Progenitor cell of endocrine pancreas (in vitro differentiated cells): ENCODE results near the gene ACLY. TPM values are rescaled to one million over a fixed set of nuclear protein-coding genes. Genes with fewer than 3 reads are reported as not detected.

Experiments used
- DNase-seq: peaks from one replicate; pipeline ENCODE4 v3.0.0; 2021; ENCODE audit warnings: low spot score; ENCODE audit not compliant: unreplicated experiment
- H3K27ac Mint-ChIP-seq: 2 replicates; pipeline ENCODE4 v1.8.0; 2021; ENCODE audit warnings: mild to moderate bottlenecking, moderate library complexity, mixed read lengths
- H3K27me3 Mint-ChIP-seq: 2 replicates; pipeline ENCODE4 v1.8.0; 2021; ENCODE audit warnings: mixed read lengths
- H3K36me3 Mint-ChIP-seq: 2 replicates; pipeline ENCODE4 v1.8.0; 2022; ENCODE audit warnings: mixed read lengths; ENCODE audit not compliant: insufficient read depth
- H3K4me1 Mint-ChIP-seq: 2 replicates; pipeline ENCODE4 v1.8.0; 2021; ENCODE audit warnings: low read depth, mixed read lengths
- H3K4me3 Mint-ChIP-seq: 2 replicates; pipeline ENCODE4 v1.8.0; 2021; ENCODE audit warnings: low read depth, mild to moderate bottlenecking, moderate library complexity, mixed read lengths
- H3K9me3 Mint-ChIP-seq: 2 replicates; pipeline ENCODE4 v1.8.0; 2021; ENCODE audit warnings: low read depth, mixed read lengths
- total RNA-seq: library from RNA; stranded (reverse); gene quantifications from 2 replicates; pipeline ENCODE4 v1.2.1, GENCODE V29; 2021
- TF ChIP-seq, protein P1 (sequence below): fragments of 200-600 bp; sonication (generic); IDR thresholded peaks from one replicate; pipeline ENCODE4 v1.5.0; 2021; ENCODE audit warnings: antibody characterized with exemption, mild to moderate bottlenecking; ENCODE audit not compliant: unreplicated experiment

The ACLY gene
- total RNA-seq, 1 donor from 2014 or later: 188 TPM

DNA sequence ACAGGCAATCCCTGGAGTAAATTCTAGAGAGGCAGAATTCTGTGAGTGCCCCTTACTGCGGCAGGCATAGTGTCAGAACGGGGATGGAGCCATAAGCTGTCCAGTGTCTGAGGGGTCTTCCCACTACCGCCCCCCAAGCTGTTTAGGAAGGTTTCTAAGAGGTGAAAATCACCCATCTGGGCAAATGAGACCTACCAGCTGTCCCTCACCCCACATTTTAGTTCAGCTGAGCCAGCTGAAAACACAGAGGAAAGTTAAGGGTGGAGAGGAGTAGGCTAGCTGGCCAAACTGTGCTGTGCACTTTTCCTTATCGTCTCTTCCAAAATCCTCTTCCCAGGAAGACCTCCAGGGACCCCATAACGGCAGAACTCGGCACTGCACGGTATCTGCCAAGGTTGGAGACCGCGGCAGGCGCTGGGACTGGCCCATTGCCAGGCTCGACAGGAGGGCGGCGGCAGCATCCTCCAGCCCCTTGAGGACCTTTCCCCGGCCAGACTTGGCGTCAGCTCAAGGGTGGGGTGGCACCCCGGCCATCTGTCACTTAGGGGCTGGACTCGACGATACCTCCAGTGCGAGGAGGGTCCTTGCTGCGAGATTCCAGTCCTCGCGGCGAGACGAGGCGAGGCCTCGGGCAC lies 955 bp downstream of the ACLY start:
- Mint-ChIP-seq H3K4me3 (peak overlapping the region; percentile 90), H3K27me3 (no peaks in the 10 kb centered on the region), H3K4me1 (peaks cover 48% of the 10 kb centered on the region), H3K36me3 (peaks cover 3% of the 10 kb centered on the region), H3K27ac (peak overlapping the region; percentile 83), H3K9me3 (no peaks in the 10 kb centered on the region)
- TF ChIP-seq, protein P1, sequence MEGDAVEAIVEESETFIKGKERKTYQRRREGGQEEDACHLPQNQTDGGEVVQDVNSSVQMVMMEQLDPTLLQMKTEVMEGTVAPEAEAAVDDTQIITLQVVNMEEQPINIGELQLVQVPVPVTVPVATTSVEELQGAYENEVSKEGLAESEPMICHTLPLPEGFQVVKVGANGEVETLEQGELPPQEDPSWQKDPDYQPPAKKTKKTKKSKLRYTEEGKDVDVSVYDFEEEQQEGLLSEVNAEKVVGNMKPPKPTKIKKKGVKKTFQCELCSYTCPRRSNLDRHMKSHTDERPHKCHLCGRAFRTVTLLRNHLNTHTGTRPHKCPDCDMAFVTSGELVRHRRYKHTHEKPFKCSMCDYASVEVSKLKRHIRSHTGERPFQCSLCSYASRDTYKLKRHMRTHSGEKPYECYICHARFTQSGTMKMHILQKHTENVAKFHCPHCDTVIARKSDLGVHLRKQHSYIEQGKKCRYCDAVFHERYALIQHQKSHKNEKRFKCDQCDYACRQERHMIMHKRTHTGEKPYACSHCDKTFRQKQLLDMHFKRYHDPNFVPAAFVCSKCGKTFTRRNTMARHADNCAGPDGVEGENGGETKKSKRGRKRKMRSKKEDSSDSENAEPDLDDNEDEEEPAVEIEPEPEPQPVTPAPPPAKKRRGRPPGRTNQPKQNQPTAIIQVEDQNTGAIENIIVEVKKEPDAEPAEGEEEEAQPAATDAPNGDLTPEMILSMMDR: no peak
- peak; percentile 17 for DNase-seq

DNA sequence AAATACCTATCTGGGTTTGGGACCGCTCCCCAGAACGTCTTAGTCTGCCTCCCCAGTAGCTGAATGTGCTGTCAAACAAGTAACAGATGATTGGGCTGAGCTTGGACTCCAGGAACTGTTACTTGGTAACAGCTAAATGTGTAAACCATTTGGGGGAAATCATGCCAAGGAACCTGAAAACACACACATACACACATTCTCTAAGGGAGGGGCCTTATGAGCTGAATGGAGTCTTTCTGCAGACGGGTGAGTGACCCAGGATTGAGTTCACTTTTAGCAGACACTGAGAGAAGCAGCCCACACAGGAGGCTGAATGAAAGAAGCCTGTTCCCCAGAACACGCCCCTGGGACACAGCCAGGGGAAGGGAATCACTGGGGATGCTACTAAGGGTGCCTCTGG lies 1.6 kb downstream of the ACLY start:
- no peaks in the 10 kb centered on the region for H3K9me3 Mint-ChIP-seq

GRCh38 chr17:41915566-41915965 lies 3.2 kb downstream of the ACLY start:
- H3K4me3 Mint-ChIP-seq: peak overlapping the region; percentile 30
- H3K9me3 Mint-ChIP-seq: no peaks in the 10 kb centered on the region
- peak overlapping the region; percentile 60 for H3K27ac Mint-ChIP-seq
- H3K27me3 Mint-ChIP-seq: no peaks in the 10 kb centered on the region
- TF ChIP-seq, protein P1: no peak
- H3K4me1 Mint-ChIP-seq: peaks cover 48% of the 10 kb centered on the region
- no peak for DNase-seq
- H3K36me3 Mint-ChIP-seq: peaks cover 11% of the 10 kb centered on the region

More for the DNA sequence above, 1.6 kb downstream of the ACLY start:
- TF ChIP-seq, protein P1: no peak
- H3K27me3 Mint-ChIP-seq: no peaks in the 10 kb centered on the region
- H3K27ac Mint-ChIP-seq: no peak overlapping the region
- peak overlapping the region; percentile 90 for H3K4me3 Mint-ChIP-seq
- H3K4me1 Mint-ChIP-seq: peaks cover 48% of the 10 kb centered on the region
- DNase-seq: no peak
- peaks cover 9% of the 10 kb centered on the region for H3K36me3 Mint-ChIP-seq

- Mint-ChIP-seq H3K27me3 (no peaks in the 10 kb centered on the region), H3K4me3 (peak overlapping the region; percentile 16), H3K36me3 (peaks cover 14% of the 10 kb centered on the region), H3K4me1 (peaks cover 46% of the 10 kb centered on the region), H3K9me3 (no peaks in the 10 kb centered on the region), H3K27ac (peak overlapping the region; percentile 85)
- TF ChIP-seq, protein P1: no peak
- no peak for DNase-seq
Observed at GRCh38 chr17:41915020-41915419, 3.7 kb downstream of the ACLY start.

DNA sequence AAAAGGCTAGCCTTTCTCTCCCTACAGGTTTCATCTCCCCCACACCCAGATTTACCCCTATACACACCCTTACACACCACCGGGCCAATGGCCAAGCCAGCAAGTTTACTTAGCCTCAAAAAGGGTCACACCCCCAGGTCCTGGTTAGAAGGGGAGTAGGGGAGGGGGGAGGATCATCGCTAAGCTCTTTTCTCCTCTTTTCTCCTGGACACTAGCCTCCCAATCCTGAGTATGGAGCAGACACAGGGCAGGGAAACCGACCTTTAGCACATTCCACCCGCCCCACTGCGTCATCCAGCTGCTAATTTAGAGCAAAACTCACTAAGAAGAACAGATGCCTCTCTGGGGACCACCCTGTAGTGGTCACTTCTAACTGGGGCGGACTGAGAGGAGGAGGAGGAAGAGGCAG lies 4.4 kb downstream of the ACLY start:
- Mint-ChIP-seq H3K27ac (peak overlapping the region; percentile 85), H3K27me3 (no peaks in the 10 kb centered on the region)

More for the DNA sequence above, 4.4 kb downstream of the ACLY start:
- no peak for DNase-seq
- peaks cover 41% of the 10 kb centered on the region for H3K4me1 Mint-ChIP-seq
- H3K4me3 Mint-ChIP-seq: no peak overlapping the region
- H3K36me3 Mint-ChIP-seq: peaks cover 19% of the 10 kb centered on the region
- H3K9me3 Mint-ChIP-seq: no peaks in the 10 kb centered on the region
- TF ChIP-seq, protein P1: no peak
